Fibroblast of skin of right quadriceps (primary cell): ENCODE results near the gene UBR7.
"Not testable (repeated sequence)": the region's sequence is repeated elsewhere in the genome, so short reads cannot be mapped to it uniquely, and the experiment has no call there.

ENCODE experiments used
- DNase-seq: peaks from one replicate; pipeline ENCODE4 v3.0.0-alpha.2; 2013

UBR7 gene

GRCh38 chr14:93206793-93207467 is at the start of gene UBR7, which contains the start of gene GON7:
TSS of gene UBR7 (plus strand) at chr14:93207256. CDS start at chr14:93207292, 36 bp downstream.
TSS of gene GON7 (minus strand) at chr14:93207065. CDS start at chr14:93207037, 28 bp downstream.
- DNase-seq: peak; percentile 96

GRCh38 chr14:93158349-93158748 is 48.7 kb upstream of the UBR7 start:
- DNase-seq: not testable (repeated sequence)

GRCh38 chr14:93159625-93160352 is 47.3 kb upstream of the UBR7 start:
- DNase-seq: not testable (repeated sequence)

- DNase-seq: no peak
Measured at GRCh38 chr14:93160353-93160801, 46.7 kb upstream of the UBR7 start.

GRCh38 chr14:93161411-93161940 is 45.6 kb upstream of the UBR7 start:
- no peak for DNase-seq

GRCh38 chr14:93163564-93163963 is 43.5 kb upstream of the UBR7 start:
- DNase-seq: no peak

- DNase-seq: not testable (repeated sequence)
Measured at GRCh38 chr14:93165271-93166265, 41.5 kb upstream of the UBR7 start.

GRCh38 chr14:93168610-93169009 is 38.4 kb upstream of the UBR7 start:
- not testable (repeated sequence) for DNase-seq

- DNase-seq: not testable (repeated sequence)
Measured at GRCh38 chr14:93169619-93170018, 37.4 kb upstream of the UBR7 start.

GRCh38 chr14:93170141-93170540 is 36.9 kb upstream of the UBR7 start:
- not testable (repeated sequence) for DNase-seq

GRCh38 chr14:93171376-93171775 is 35.7 kb upstream of the UBR7 start:
- no peak for DNase-seq

- DNase-seq: no peak
Measured at GRCh38 chr14:93173943-93174395, 33.1 kb upstream of the UBR7 start.

- not testable (repeated sequence) for DNase-seq
Measured at GRCh38 chr14:93174731-93175130, 32.3 kb upstream of the UBR7 start.

- no peak for DNase-seq
Measured at GRCh38 chr14:93175492-93175891, 31.6 kb upstream of the UBR7 start.

GRCh38 chr14:93183596-93184317 is 23.3 kb upstream of the UBR7 start:
- no peak for DNase-seq

GRCh38 chr14:93184391-93185348 is 22.4 kb upstream of the UBR7 start, which contains the start of the genes LYSET and MOAP1:
TSS of gene LYSET (plus strand) at chr14:93185317. CDS start at chr14:93185406, 89 bp downstream.
TSS of gene MOAP1 (minus strand) at chr14:93184897. CDS start at chr14:93184242, 655 bp downstream.
- peak; percentile 77 for DNase-seq

GRCh38 chr14:93185349-93185720 is 21.7 kb upstream of the UBR7 start:
- no peak for DNase-seq

GRCh38 chr14:93186466-93186865 is 20.6 kb upstream of the UBR7 start:
- DNase-seq: no peak

- no peak for DNase-seq
Measured at GRCh38 chr14:93186956-93187355, 20.1 kb upstream of the UBR7 start.

GRCh38 chr14:93195316-93195999 is 11.6 kb upstream of the UBR7 start:
- DNase-seq: no peak
